Endothelial cell of umbilical vein (primary cell): Measurements from ENCODE around the gene CARMIL1. TPM values are rescaled to one million over a fixed set of nuclear protein-coding genes. Genes with fewer than 3 reads are reported as not detected.

Experiments used
- BruUV-seq: library from RNA; stranded (reverse); fragments of 400-500 nt; replicated peaks from 2 replicates; lab custom pipeline; 2021; lab: Mats Ljungman, UMichigan
- CTCF ChIA-PET: fragments of 300-600, 350-600 bp; sonication (Branson Sonifier 250); formaldehyde crosslinking; loops from one replicate; lab custom pipeline; 2021; ENCODE audit warnings: antibody characterized with exemption, inconsistent platforms; lab: Charles Lee
- POLR2A ChIA-PET: fragments of 300-600, 350-600 bp; sonication (Branson Sonifier 250); formaldehyde crosslinking; loops from one replicate; lab custom pipeline; 2021; ENCODE audit warnings: antibody characterized with exemption, inconsistent platforms; lab: Charles Lee
- DNase-seq: peaks from one replicate; pipeline ENCODE4 v3.0.0-alpha.2; 2011; ENCODE audit warnings: low read depth, low spot score
- FAIRE-seq: peaks from 2 replicates; lab custom pipeline; 2011; peaks lifted over from hg19 to GRCh38; lab: Jason Lieb, UNC
- H2AFZ ChIP-seq: 2 replicates; pipeline ENCODE4 v1.6.0; 2012; ENCODE audit warnings: low read depth, low read length, control low read depth, inconsistent platforms
- H3K27ac ChIP-seq: 2 replicates; pipeline ENCODE4 v1.5.1; 2011; ENCODE audit warnings: low read depth, mild to moderate bottlenecking, control low read depth, low read length, moderate library complexity; ENCODE audit not compliant: insufficient read depth
- H3K27me3 ChIP-seq, 2 experiments: 2 replicates each; pipeline versions ENCODE4 v1.6.0 to v1.6.1; 2011; ENCODE audit warnings: low read length in 2 of 2, mixed read lengths in 1 of 2; ENCODE audit not compliant: control insufficient read depth in 2 of 2, insufficient read depth in 2 of 2
- H3K36me3 ChIP-seq, 2 experiments: 2 replicates in 1 of 2; 3 replicates in 1 of 2; pipeline ENCODE4 v1.5.1; 2011; ENCODE audit warnings: low read length in 2 of 2, mild to moderate bottlenecking in 1 of 2, moderate library complexity in 1 of 2; ENCODE audit not compliant: control insufficient read depth in 2 of 2, insufficient read depth in 2 of 2; ENCODE audit errors: extremely low read depth in 1 of 2
- H3K4me1 ChIP-seq: 3 replicates; pipeline ENCODE4 v1.5.1; 2011; ENCODE audit warnings: mild to moderate bottlenecking, low read length; ENCODE audit not compliant: control insufficient read depth, insufficient read depth; ENCODE audit errors: extremely low read depth
- H3K4me2 ChIP-seq: 2 replicates; pipeline ENCODE4 v1.6.1; 2011; ENCODE audit warnings: low read length, control low read depth, mixed read lengths; ENCODE audit not compliant: insufficient read depth
- H3K4me3 ChIP-seq, 3 experiments: fragments of 200-600 bp in 1 of 3; sonication (generic), shearing (Covaris generic) in 1 of 3; replicated peaks in 1 of 3; 2 replicates each; pipeline ENCODE4 v1.5.1; 2011 to 2016; ENCODE audit warnings: control low read depth in 3 of 3, low read length in 3 of 3, mild to moderate bottlenecking in 2 of 3, inconsistent platforms in 1 of 3, low read depth in 1 of 3, moderate library complexity in 1 of 3; ENCODE audit not compliant: insufficient read depth in 1 of 3
- H3K79me2 ChIP-seq: 2 replicates; pipeline ENCODE4 v1.6.0; 2012; ENCODE audit warnings: low read length, inconsistent platforms; ENCODE audit not compliant: control insufficient read depth, insufficient read depth
- H3K9ac ChIP-seq: replicated peaks from 2 replicates; pipeline ENCODE3; 2011; ENCODE audit warnings: low read length, control low read depth; ENCODE audit not compliant: insufficient read depth; ENCODE audit errors: extremely low read depth
- H3K9me1 ChIP-seq: replicated peaks from 3 replicates; pipeline ENCODE4 v1.6.0; 2011; ENCODE audit warnings: mild to moderate bottlenecking, low read length; ENCODE audit not compliant: control insufficient read depth, insufficient read depth; ENCODE audit errors: extremely low read depth
- H3K9me3 ChIP-seq: replicated peaks from 2 replicates; pipeline ENCODE4 v1.5.1; 2012; ENCODE audit warnings: low read length, inconsistent platforms; ENCODE audit not compliant: control insufficient read depth, insufficient read depth
- H4K20me1 ChIP-seq: replicated peaks from 2 replicates; pipeline ENCODE3; 2011; ENCODE audit warnings: mild to moderate bottlenecking, low read length; ENCODE audit not compliant: control insufficient read depth, insufficient read depth; ENCODE audit errors: extremely low read depth
- CTCF ChIP-seq, 2 donors: IDR thresholded peaks; 1 replicate in 1 of 2; 2 replicates in 1 of 2; pipeline ENCODE4 v1.5.1; 2011; ENCODE audit warnings: low read length in 2 of 2, mild to moderate bottlenecking in 2 of 2, moderate library complexity in 2 of 2, control low read depth in 1 of 2, inconsistent platforms in 1 of 2, low read depth in 1 of 2; ENCODE audit not compliant: insufficient read depth in 1 of 2; ENCODE audit errors: extremely low read depth in 1 of 2
- EZH2 ChIP-seq: IDR thresholded peaks from 2 replicates; pipeline ENCODE4 v1.6.1; 2012; ENCODE audit warnings: borderline replicate concordance, low read depth, mild to moderate bottlenecking, moderate library complexity, low read length, inconsistent platforms; ENCODE audit not compliant: severe bottlenecking
- FOS ChIP-seq: IDR thresholded peaks from 2 replicates; pipeline ENCODE4 v1.6.1; 2011; ENCODE audit warnings: mild to moderate bottlenecking, low read length, moderate library complexity, borderline replicate concordance; ENCODE audit not compliant: insufficient read depth
- GATA2 ChIP-seq: IDR thresholded peaks from 2 replicates; pipeline ENCODE4 v1.7.0; 2011; ENCODE audit warnings: low read depth, mild to moderate bottlenecking, moderate library complexity, mixed read lengths, low read length; ENCODE audit not compliant: insufficient read length, insufficient read depth
- JUN ChIP-seq: IDR thresholded peaks from 2 replicates; pipeline ENCODE4 v1.6.1; 2011; ENCODE audit warnings: borderline replicate concordance, low read depth; ENCODE audit not compliant: insufficient read length, insufficient read depth
- MAX ChIP-seq: IDR thresholded peaks from 2 replicates; pipeline ENCODE4 v1.6.1; 2011; ENCODE audit not compliant: insufficient read depth, insufficient read length
- MYC ChIP-seq: IDR thresholded peaks from one replicate; pipeline ENCODE4 v1.6.1; 2011; ENCODE audit warnings: mild to moderate bottlenecking, low read depth, low read length
- POLR2A ChIP-seq: IDR thresholded peaks from 2 replicates; pipeline ENCODE4 v1.6.1; 2012; ENCODE audit warnings: low read depth, mild to moderate bottlenecking, control low read depth, low read length
- POLR2AphosphoS5 ChIP-seq: IDR thresholded peaks from 2 replicates; pipeline ENCODE4 v1.6.1; 2012; ENCODE audit warnings: low read depth, mild to moderate bottlenecking, control low read depth, low read length, moderate library complexity; ENCODE audit not compliant: insufficient read depth
- dilution Hi-C: fragments of 300-500 bp; cut with MboI; formaldehyde crosslinking; loops from one replicate; pipeline ENCODE4 v1.15.0; 2019; ENCODE audit warnings: low sequenced_read_pairs; ENCODE audit not compliant: extremely low pct_ligation_motif_present
- intact Hi-C: fragments of 100-400 bp; cut with micrococcal nuclease; formaldehyde crosslinking; loops from one replicate; pipeline ENCODE4 v1.10.0; 2022
- polyA plus RNA-seq, 4 experiments: library from polyadenylated mRNA; depleted of rRNA in 3 of 4; stranded (reverse) in 3 of 4; unstranded in 1 of 4; fragments of >200 nt; gene quantifications; 2 replicates each; pipeline versions ENCODE4 v1.2.1 to v1.2.3, GENCODE V29; 2011 to 2012; ENCODE audit warnings: missing spikeins in 1 of 4
- total RNA-seq: library from RNA; stranded (reverse); gene quantifications from 2 replicates; pipeline ENCODE4 v1.2.3, GENCODE V29; 2021

The CARMIL1 gene
- total and polyA plus RNA-seq, 2 donors (not counting 3 experiments of a cell fraction or from before 2014, with no cell fraction given), result 1.3 to 8.7 TPM

DNA sequence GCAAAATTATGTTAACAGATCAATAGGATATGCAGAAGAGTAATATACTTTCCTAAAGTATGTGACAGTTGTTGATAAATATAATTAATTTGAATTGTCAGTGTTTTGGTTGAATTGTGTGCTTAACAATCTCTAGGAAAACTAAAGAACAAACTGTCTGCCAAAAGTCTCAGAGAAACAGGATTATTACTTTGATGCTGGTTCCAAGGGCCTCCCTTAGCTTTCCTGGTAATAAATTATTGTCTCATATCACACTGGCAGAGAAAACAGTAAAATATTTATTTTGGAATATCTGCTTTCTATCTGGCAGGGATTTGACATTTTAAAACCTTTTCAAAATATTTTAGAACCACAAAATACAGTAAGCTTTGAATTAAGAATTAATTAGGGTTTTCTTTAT is 40.1 kb upstream of the CARMIL1 start:
- H3K27ac ChIP-seq, result no peak overlapping the region
- no peaks in the 10 kb centered on the region for H4K20me1 ChIP-seq
- no peak overlapping the region for H2AFZ ChIP-seq
- DNase-seq, result peak; percentile 24
- no peaks in the 10 kb centered on the region for H3K36me3 ChIP-seq
- no peak overlapping the region for H3K9ac ChIP-seq
- no peak for FAIRE-seq
- no peaks in the 10 kb centered on the region for H3K4me1 ChIP-seq
- intact Hi-C loops, result no loop called here
- H3K27me3 ChIP-seq, result no peaks in the 10 kb centered on the region
- no peak overlapping the region for H3K4me2 ChIP-seq
- no TSS peak for BruUV-seq
- no peak overlapping the region for H3K4me3 ChIP-seq
- no peaks in the 10 kb centered on the region for H3K9me1 ChIP-seq
- no peaks in the 10 kb centered on the region for H3K79me2 ChIP-seq
- TF ChIP-seq GATA2 (no peak), MYC (no peak), MAX (no peak), CTCF (IDR thresholded peaks at IDR 0.05; ENCODE audit: extremely low read depth in 1 of 2, insufficient read depth in 1 of 2, low read depth in 1 of 2, low read length in 2 of 2) (no peak), FOS (no peak), POLR2AphosphoS5 (no peak), POLR2A (no peak), EZH2 (no peak), JUN (no peak)
- CTCF ChIA-PET, result interaction anchor here (1.3 to 2.1 kb wide), 2 partner anchors 16 to 26 kb away, joined by 3 to 7 read pairs; no protein-coding TSS in a partner anchor
- POLR2A ChIA-PET, result no interaction called here
- H3K9me3 ChIP-seq, result no peaks in the 10 kb centered on the region
- dilution Hi-C loops, result no loop called here
